ENCODE data around the gene NDUFS2. TPM values are rescaled to one million over a fixed set of nuclear protein-coding genes. Genes with fewer than 3 reads are reported as not detected.

NDUFS2 gene
- total RNA-seq, 1 experiment from 2014 or later = 94.9 TPM

GRCh38 chr1:161153682-161154337 lies 48.4 kb upstream of the NDUFS2 start, which contains the start of gene UFC1:
UFC1 (plus strand) TSS chr1:161153978; CDS start chr1:161153998, 20 bp downstream.
- Histone ChIP-seq H3K9me3 (ENCODE audit: control insufficient read depth, insufficient read depth, low read depth, low read length) (no peaks in the 10 kb centered on the region), H3K4me3 (ENCODE audit: low read depth in 2 of 2, low read length in 2 of 2) (peak within 1 kb of the TSS; percentile 83 to 98), H3K27ac (ENCODE audit: low read length) (peak within 1 kb of the TSS; percentile 99), H3K4me1 (ENCODE audit: control insufficient read depth, insufficient read depth, low read length) (peaks cover 20% of the 10 kb centered on the region), H3K36me3 (ENCODE audit: control insufficient read depth, insufficient read depth, low read length) (peaks cover 12% of the 10 kb centered on the region), H3K27me3 (ENCODE audit: control insufficient read depth, insufficient read depth, low read length) (no peaks in the 10 kb centered on the region)
- in situ Hi-C loops (cut with HindIII; ENCODE audit: low pct_unique_long_range_greater_than_20kb, low sequenced_read_pairs) (no loop called here), intact Hi-C loops (cut with micrococcal nuclease; ENCODE audit: unreplicated experiment) (no loop called here)
- DNase-seq (ENCODE audit: low read depth, low spot score) (peak; percentile 85), ATAC-seq (peak; percentile 94)
- TF ChIP-seq SIN3A (IDR thresholded peaks at IDR 0.05; ENCODE audit: borderline replicate concordance, insufficient read depth, low read depth, low read length) (peak; percentile 81; the same call in 1 of the 2 replicates), POLR2AphosphoS5 (IDR thresholded peaks at IDR 0.05; ENCODE audit: low read depth, low read length) (peak; percentile 94), CTCF (IDR thresholded peaks at IDR 0.05) (no peak)
- BruUV-seq (replicated peaks) = TSS peak; percentile 96
- ChIA-PET CTCF (interaction anchor here (0.6 kb wide), 1 partner anchor 59 kb away, joined by 4 read pairs; no protein-coding TSS in a partner anchor), POLR2A (interaction anchor here (0.9 to 2.1 kb wide), 4 partner anchors 12 to 36 kb away, joined by 3 to 5 read pairs (median 4); partner anchors contain the start of genes B4GALT3, NIT1, PFDN2 and PPOX)

GRCh38 chr1:161157867-161158266 lies 44.3 kb upstream of the NDUFS2 start:
- in situ Hi-C loops (cut with HindIII; ENCODE audit: low pct_unique_long_range_greater_than_20kb, low sequenced_read_pairs) = no loop called here
- POLR2A ChIA-PET = interaction anchor here (0.5 to 0.7 kb wide), 2 partner anchors 18 to 36 kb away, joined by 3 to 6 read pairs; no protein-coding TSS in a partner anchor

More at GRCh38 chr1:161157867-161158266, 44.3 kb upstream of the NDUFS2 start:
- Histone ChIP-seq H3K27me3 (ENCODE audit: control insufficient read depth, insufficient read depth, low read length) (no peaks in the 10 kb centered on the region), H3K4me3 (ENCODE audit: low read depth in 2 of 2, low read length in 2 of 2) (no peak overlapping the region), H3K27ac (ENCODE audit: low read length) (no peak overlapping the region; the same call in 1 of the 2 replicates), H3K9me3 (ENCODE audit: control insufficient read depth, insufficient read depth, low read depth, low read length) (no peaks in the 10 kb centered on the region), H3K4me1 (ENCODE audit: control insufficient read depth, insufficient read depth, low read length) (peaks cover 22% of the 10 kb centered on the region), H3K36me3 (ENCODE audit: control insufficient read depth, insufficient read depth, low read length) (peaks cover 16% of the 10 kb centered on the region)
- CTCF ChIA-PET = no interaction called here
- ATAC-seq (no peak), DNase-seq (ENCODE audit: low read depth, low spot score) (no peak)
- intact Hi-C loops (cut with micrococcal nuclease; ENCODE audit: unreplicated experiment) = no loop called here
- TF ChIP-seq SIN3A (IDR thresholded peaks at IDR 0.05; ENCODE audit: borderline replicate concordance, insufficient read depth, low read depth, low read length) = no peak
- no peak for TF ChIP-seq TCF7L2 (IDR thresholded peaks at IDR 0.05; ENCODE audit: low read depth, low read length)
- TF ChIP-seq POLR2AphosphoS5 (IDR thresholded peaks at IDR 0.05; ENCODE audit: low read depth, low read length) = no peak
- no peak for TF ChIP-seq REST (IDR thresholded peaks at IDR 0.05; ENCODE audit: insufficient read depth in 1 of 2, low read depth in 2 of 2, low read length in 1 of 2)
- no peak for TF ChIP-seq CTCF (IDR thresholded peaks at IDR 0.05)
- no TSS peak for BruUV-seq (replicated peaks)
